HFF-Myc (cell line): ENCODE data around the gene KDM4B.

Experiments used
- DNase-seq: peaks from one replicate; pipeline ENCODE4 v3.0.0-alpha.2; 2011; ENCODE audit warnings: low read depth; ENCODE audit errors: extremely low read depth
- H3K4me3 ChIP-seq: replicated peaks from 2 replicates; pipeline ENCODE4 v1.5.1; 2011; ENCODE audit warnings: low read depth, mild to moderate bottlenecking, control low read depth, low read length
- CTCF ChIP-seq: IDR thresholded peaks from 2 replicates; pipeline ENCODE4 v1.5.1; 2012; ENCODE audit warnings: mild to moderate bottlenecking, low read depth, low read length, control low read depth; ENCODE audit errors: missing control alignments

Gene KDM4B

GRCh38 chr19:5181329-5181728, 212.4 kb downstream of the KDM4B start:
- no peak overlapping the region for H3K4me3 ChIP-seq
- DNase-seq = no peak
- TF ChIP-seq CTCF = no peak

GRCh38 chr19:5182751-5183150, 213.8 kb downstream of the KDM4B start:
- no peak for DNase-seq
- no peak for TF ChIP-seq CTCF

GRCh38 chr19:5183616-5184015, 214.7 kb downstream of the KDM4B start:
- DNase-seq = no peak
- H3K4me3 ChIP-seq = no peak overlapping the region
- no peak for TF ChIP-seq CTCF

More at GRCh38 chr19:5182751-5183150, 213.8 kb downstream of the KDM4B start:
- no peak overlapping the region for H3K4me3 ChIP-seq

GRCh38 chr19:5184930-5185329, 216.0 kb downstream of the KDM4B start:
- no peak overlapping the region for H3K4me3 ChIP-seq
- DNase-seq = no peak
- TF ChIP-seq CTCF = no peak

- peak; percentile 46 for DNase-seq
- TF ChIP-seq CTCF = no peak
- no peak overlapping the region for H3K4me3 ChIP-seq
These were observed 217.6 kb downstream of the KDM4B start for GRCh38 chr19:5186293-5187050.

- no peak for DNase-seq
- no peak for TF ChIP-seq CTCF
- no peak overlapping the region for H3K4me3 ChIP-seq
These were observed 219.8 kb downstream of the KDM4B start for GRCh38 chr19:5188548-5189317.
